ENCODE measurements around the gene KRTAP11-1.

GRCh38 chr21:30874526-30874925, 6.9 kb downstream of the KRTAP11-1 start:
- TF ChIP-seq, protein P1, sequence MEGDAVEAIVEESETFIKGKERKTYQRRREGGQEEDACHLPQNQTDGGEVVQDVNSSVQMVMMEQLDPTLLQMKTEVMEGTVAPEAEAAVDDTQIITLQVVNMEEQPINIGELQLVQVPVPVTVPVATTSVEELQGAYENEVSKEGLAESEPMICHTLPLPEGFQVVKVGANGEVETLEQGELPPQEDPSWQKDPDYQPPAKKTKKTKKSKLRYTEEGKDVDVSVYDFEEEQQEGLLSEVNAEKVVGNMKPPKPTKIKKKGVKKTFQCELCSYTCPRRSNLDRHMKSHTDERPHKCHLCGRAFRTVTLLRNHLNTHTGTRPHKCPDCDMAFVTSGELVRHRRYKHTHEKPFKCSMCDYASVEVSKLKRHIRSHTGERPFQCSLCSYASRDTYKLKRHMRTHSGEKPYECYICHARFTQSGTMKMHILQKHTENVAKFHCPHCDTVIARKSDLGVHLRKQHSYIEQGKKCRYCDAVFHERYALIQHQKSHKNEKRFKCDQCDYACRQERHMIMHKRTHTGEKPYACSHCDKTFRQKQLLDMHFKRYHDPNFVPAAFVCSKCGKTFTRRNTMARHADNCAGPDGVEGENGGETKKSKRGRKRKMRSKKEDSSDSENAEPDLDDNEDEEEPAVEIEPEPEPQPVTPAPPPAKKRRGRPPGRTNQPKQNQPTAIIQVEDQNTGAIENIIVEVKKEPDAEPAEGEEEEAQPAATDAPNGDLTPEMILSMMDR (conservative IDR thresholded peaks at IDR 0.05; ENCODE audit: low read depth, low read length), result no peak
- TF ChIP-seq EZH2 (IDR thresholded peaks at IDR 0.05; ENCODE audit: borderline replicate concordance, low read depth, low read length, poor library complexity, severe bottlenecking), result no peak

Measured in A673 (cell line).